ENCODE data around the gene DTNB. TPM values are rescaled to one million over a fixed set of nuclear protein-coding genes. Genes with fewer than 3 reads are reported as not detected.

DTNB gene
- total RNA-seq, 1 experiment from 2014 or later: 51.9 TPM

- no peak overlapping the region for H3K4me2 ChIP-seq
- no peaks in the 10 kb centered on the region for H3K9me3 ChIP-seq (ENCODE audit: insufficient read depth, low read depth)
- no peak for TF ChIP-seq CTCF (conservative IDR thresholded peaks at IDR 0.05)
- no peak for TF ChIP-seq EZH2 (IDR thresholded peaks at IDR 0.05; ENCODE audit: low read depth)
- no peaks in the 10 kb centered on the region for H3K27me3 ChIP-seq (ENCODE audit: insufficient read depth, low read depth)
- intact Hi-C loops (cut with micrococcal nuclease; ENCODE audit: unreplicated experiment): no loop called here
- H4K20me1 ChIP-seq (ENCODE audit: insufficient read depth): no peaks in the 10 kb centered on the region
- H3K79me2 ChIP-seq (ENCODE audit: low read depth): no peaks in the 10 kb centered on the region
- no peak for DNase-seq
- CTCF ChIA-PET: no interaction called here
- H3K9me2 ChIP-seq (ENCODE audit: insufficient read depth): no peaks in the 10 kb centered on the region
- no peak overlapping the region for H3K27ac ChIP-seq
- no peaks in the 10 kb centered on the region for H3F3A ChIP-seq (ENCODE audit: insufficient read depth, low read depth)
- H3K4me1 ChIP-seq (replicated peaks; ENCODE audit: insufficient read depth): no peaks in the 10 kb centered on the region
- H3K4me3 ChIP-seq: no peak overlapping the region
- no TSS peak for BruUV-seq (replicated peaks)
- H3K36me3 ChIP-seq (ENCODE audit: low read depth): no peaks in the 10 kb centered on the region
- POLR2A ChIA-PET (ENCODE audit: unreplicated experiment): no interaction called here
- H2AFZ ChIP-seq: no peak overlapping the region
These were observed 284.2 kb downstream of the DTNB start for GRCh38 chr2:25389161-25389560.

GRCh38 chr2:25388491-25388890, 284.9 kb downstream of the DTNB start:
- Histone ChIP-seq H4K20me1 (ENCODE audit: insufficient read depth) (no peaks in the 10 kb centered on the region), H3K9me2 (ENCODE audit: insufficient read depth) (no peaks in the 10 kb centered on the region), H3K27ac (no peak overlapping the region), H3K79me2 (ENCODE audit: low read depth) (no peaks in the 10 kb centered on the region), H3K4me1 (replicated peaks; ENCODE audit: insufficient read depth) (no peaks in the 10 kb centered on the region), H3K4me2 (no peak overlapping the region), H3F3A (ENCODE audit: insufficient read depth, low read depth) (no peaks in the 10 kb centered on the region), H3K4me3 (no peak overlapping the region), H3K9me3 (ENCODE audit: insufficient read depth, low read depth) (no peaks in the 10 kb centered on the region), H3K27me3 (ENCODE audit: insufficient read depth, low read depth) (no peaks in the 10 kb centered on the region), H2AFZ (no peak overlapping the region), H3K36me3 (ENCODE audit: low read depth) (no peaks in the 10 kb centered on the region)
- CTCF ChIA-PET: no interaction called here
- no TSS peak for BruUV-seq (replicated peaks)
- no peak for DNase-seq
- intact Hi-C loops (cut with micrococcal nuclease; ENCODE audit: unreplicated experiment): no loop called here
- POLR2A ChIA-PET (ENCODE audit: unreplicated experiment): interaction anchor here (0.6 kb wide), 1 partner anchor 820 kb away, joined by 5 read pairs; no protein-coding TSS in a partner anchor
- TF ChIP-seq CTCF (conservative IDR thresholded peaks at IDR 0.05) (no peak), EZH2 (IDR thresholded peaks at IDR 0.05; ENCODE audit: low read depth) (no peak)

- no peaks in the 10 kb centered on the region for H3K9me3 ChIP-seq (ENCODE audit: insufficient read depth, low read depth)
- no peaks in the 10 kb centered on the region for H3K4me1 ChIP-seq (replicated peaks; ENCODE audit: insufficient read depth)
- H4K20me1 ChIP-seq (ENCODE audit: insufficient read depth): no peaks in the 10 kb centered on the region
- no peaks in the 10 kb centered on the region for H3K79me2 ChIP-seq (ENCODE audit: low read depth)
- intact Hi-C loops (cut with micrococcal nuclease; ENCODE audit: unreplicated experiment): no loop called here
- no peak overlapping the region for H3K4me3 ChIP-seq
- H2AFZ ChIP-seq: no peak overlapping the region
- no peak overlapping the region for H3K27ac ChIP-seq
- no peak for DNase-seq
- H3K4me2 ChIP-seq: no peak overlapping the region
- TF ChIP-seq EZH2 (IDR thresholded peaks at IDR 0.05; ENCODE audit: low read depth) (no peak), CTCF (conservative IDR thresholded peaks at IDR 0.05) (no peak)
- ChIA-PET POLR2A (ENCODE audit: unreplicated experiment) (interaction anchor here (0.6 kb wide), 1 partner anchor 820 kb away, joined by 5 read pairs; no protein-coding TSS in a partner anchor), CTCF (no interaction called here)
- no peaks in the 10 kb centered on the region for H3K9me2 ChIP-seq (ENCODE audit: insufficient read depth)
- H3F3A ChIP-seq (ENCODE audit: insufficient read depth, low read depth): no peaks in the 10 kb centered on the region
- H3K36me3 ChIP-seq (ENCODE audit: low read depth): no peaks in the 10 kb centered on the region
- H3K27me3 ChIP-seq (ENCODE audit: insufficient read depth, low read depth): no peaks in the 10 kb centered on the region
- no TSS peak for BruUV-seq (replicated peaks)
These were observed 285.4 kb downstream of the DTNB start for GRCh38 chr2:25387876-25388449.

All from PC-9 (cell line).